GM19239 (cell line): ENCODE data around the gene ANKRD23.
"Not testable (repeated sequence)": the region's sequence is repeated elsewhere in the genome, so short reads cannot be mapped to it uniquely, and the experiment has no call there.

Experiments used
- DNase-seq: peaks from one replicate; pipeline ENCODE4 v3.0.0; 2011; ENCODE audit warnings: low spot score; ENCODE audit not compliant: insufficient read length
- FAIRE-seq: peaks from 2 replicates; lab custom pipeline; 2011; peaks lifted over from hg19 to GRCh38; lab: Jason Lieb, UNC

Gene ANKRD23

DNA sequence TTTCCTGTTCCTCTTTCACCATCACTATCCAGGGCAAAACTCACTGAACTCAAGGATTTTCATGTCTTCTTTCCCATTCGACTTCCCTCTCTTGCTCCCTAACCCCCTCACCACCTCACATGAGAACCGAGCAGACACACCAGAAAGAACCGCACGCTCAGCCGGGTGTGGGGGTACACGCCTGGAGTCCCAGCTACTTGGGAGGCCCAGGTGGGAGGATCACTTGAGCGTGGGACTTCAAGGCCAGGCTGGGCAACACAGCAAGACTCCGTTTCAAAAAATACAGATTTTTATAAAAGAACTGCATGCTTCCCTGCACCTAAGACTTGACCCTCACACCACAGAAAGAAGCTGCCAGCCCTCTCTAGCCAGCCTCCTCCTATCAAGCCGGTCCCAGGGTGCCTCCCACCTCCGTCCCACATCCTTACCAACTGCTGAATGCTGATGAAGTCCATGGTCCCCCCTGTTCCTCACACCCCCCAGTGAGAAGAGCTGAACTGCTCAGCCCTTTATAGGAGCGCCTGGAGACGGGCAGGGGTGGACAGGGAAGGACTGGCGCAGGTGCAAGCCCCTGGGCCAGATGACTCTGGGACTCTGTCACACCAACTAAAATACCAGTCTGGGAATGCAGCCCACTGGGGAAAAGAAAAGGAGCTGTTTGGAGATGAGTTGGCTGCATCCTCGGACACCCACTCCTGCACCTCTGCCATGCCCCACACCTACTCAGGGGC is at the start of gene ANKRD23:
ANKRD23 (minus strand) TSS at position 484 of the 731 bp plus-strand sequence; CDS start at position 455, 29 bp downstream.
- no peak for DNase-seq
- FAIRE-seq = no peak

DNA sequence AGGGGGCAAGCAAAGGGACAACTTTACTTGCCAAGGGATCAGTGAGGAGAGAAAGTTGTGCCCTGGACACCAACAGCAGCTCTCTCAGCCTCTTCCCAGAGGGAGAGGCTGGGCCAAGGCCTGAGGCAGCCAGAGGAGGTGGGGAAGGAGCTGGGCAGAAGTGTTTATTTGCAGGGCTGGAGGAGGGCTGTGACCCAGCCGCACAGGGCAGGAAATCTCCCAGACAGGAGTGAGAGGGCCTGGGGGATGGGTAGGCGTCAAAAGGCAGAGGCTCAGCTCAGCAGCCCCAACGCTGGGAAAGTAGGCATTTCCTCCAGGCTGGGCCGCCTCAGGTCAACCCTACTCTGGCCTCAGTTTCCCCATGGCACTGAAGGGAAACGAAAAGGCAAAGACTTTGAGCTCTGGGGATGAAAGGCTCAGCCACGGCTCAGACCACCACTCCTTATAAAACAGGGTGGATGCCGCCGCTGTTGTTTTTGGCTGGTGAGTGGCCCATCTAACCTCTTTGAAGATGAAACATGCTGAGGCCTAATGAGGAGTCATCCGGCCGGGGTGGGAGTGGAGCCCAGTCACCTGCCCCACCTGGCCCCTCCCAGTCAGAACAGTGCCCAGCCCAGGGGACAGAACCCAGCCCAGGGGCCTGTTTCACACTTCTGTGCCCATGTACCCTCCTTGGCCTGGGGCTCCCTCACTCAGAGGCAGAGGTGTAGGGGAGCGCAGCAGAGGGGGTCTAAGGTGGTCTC is 47.9 kb upstream of the ANKRD23 start:
- FAIRE-seq (no peak), DNase-seq (no peak)

DNA sequence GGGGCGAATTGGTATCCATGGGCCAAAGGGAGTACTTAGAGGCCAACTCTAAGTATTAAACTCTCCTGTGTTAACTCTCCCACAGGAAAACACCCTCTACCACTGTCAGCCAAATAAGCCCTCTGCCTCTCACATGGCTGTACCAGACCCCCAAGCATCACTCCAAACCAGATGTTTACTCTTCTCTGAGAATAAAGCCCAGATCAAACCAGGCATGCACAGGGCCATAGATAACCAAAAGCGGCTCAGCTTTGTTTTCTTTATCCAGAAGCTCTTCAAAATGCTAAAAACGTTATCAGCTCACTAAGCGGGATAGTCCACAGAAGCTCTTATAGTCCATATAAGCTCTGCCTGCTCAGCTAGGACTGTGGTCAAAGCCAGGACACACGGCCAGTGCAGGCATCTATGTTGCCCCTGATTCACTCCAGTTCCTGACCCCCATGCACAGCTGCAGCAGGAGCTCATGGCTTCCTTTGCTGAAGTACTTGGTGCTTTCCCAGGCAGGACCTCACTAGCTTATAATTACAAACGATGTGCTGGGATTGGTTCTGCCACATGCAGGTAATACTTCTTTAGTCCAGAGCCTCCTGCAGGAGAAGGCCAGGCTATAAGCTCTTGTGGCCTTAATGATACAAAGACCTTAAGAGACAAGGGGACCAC is 47.0 kb upstream of the ANKRD23 start:
- FAIRE-seq = no peak

DNA sequence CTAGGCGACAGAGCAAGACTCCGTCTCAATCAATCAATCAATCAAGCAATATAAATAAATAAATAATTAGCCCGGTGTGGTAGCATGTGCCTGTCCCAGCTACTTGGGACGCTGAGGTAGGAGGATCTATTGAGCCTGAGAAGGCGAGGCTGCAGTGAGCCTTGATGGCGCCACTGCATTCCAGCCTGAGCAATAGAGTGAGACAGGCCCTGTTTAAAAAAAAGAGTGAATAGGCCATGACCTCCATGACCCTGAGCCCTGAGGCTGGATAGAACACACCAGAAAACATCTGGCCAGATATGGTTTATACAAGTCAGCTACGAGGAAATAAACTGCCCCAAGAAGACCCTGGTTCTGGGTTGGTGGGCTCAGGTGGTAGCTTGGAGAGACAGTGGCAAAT is 46.4 kb upstream of the ANKRD23 start:
- no peak for FAIRE-seq
- DNase-seq = no peak

More for the DNA sequence above, 47.0 kb upstream of the ANKRD23 start:
- no peak for DNase-seq

DNA sequence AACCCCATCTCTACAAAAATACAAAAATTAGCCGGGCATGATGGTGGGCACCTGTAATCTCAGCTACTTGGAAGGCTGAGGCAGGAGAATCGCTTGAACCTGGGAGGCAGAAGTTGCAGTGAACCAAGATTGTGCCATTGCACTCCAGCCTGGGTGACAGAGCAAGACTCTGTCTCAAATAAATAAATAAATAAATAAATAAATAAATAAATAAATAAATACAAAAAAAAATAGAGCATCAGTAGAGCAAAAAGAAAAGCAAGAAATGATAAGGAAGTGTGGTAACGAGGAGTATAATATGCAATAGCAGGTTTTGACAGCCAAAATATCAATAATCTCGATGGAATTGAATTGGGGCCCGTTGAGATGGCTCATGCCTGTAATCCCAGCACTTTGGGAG is 45.7 kb upstream of the ANKRD23 start:
- DNase-seq, FAIRE-seq: not testable (repeated sequence)

DNA sequence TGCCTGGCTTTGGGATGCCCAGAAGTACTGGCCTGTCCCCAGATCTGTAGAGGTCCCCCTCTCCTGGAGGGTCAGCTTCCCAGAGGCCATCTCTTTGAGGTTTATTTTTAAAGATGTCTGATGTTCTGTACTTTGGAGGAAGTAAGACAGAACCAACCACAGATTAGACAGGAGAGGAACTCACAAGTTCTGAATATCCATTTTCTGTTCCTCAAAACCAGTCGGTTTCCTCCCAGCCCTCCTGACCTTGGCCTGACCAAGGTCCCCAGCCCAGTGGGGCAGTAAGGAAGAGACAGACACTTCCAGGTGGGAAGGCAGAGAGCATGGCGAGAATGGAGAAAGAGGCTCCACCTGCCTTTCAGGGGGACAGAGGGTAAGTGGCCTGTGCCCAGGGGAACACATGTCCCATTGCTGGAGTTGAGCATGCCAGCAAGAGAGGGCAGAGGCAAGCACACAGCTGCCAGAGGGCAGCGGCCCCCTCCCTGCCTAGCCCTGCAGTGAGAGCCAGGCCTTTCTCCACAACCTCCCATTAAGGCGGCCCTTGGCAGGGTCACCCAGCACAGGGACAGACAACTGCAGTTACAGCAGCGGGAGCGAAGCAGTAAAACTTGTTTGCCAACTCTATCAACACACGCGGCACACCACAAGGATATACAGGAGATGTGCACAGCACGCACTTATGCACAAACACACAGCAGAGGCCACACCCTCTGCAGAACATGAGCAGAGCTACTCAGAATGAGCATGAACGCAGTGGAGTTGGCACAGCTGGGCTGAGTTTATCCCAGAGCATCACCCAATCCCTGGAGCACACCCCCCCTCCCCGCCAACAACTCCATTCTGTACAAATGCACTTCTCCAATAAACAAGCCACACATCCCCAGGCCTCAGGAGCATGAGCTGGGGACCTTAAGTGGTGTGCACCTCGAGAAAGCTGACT is 44.5 kb upstream of the ANKRD23 start:
- no peak for FAIRE-seq
- DNase-seq = no peak

DNA sequence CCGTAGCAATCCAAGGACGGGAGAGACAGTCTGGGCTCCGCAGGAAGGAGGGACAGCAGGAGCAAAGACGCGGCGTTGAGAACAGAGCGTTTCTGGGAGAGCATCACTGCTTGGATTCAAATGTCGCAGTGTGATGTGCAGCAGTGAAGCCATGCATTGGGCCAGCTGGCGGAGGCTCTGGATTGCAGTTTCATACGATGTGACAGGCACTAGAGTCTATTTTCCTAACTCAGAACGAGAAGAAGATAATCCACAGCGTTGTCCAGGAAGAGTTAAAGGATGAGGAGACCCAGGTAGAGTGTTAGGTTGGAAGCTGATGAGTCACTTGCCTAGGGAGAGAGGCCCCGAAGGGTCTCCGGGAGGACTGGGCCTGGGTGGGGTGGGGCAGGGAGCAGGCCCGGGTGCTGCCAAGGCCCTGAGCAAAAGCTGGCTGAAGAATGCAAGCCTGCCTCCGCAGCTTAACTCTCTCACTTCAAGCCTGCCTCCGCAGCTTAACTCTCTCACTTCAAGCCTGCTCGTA is 43.7 kb upstream of the ANKRD23 start:
- FAIRE-seq (no peak), DNase-seq (no peak)

DNA sequence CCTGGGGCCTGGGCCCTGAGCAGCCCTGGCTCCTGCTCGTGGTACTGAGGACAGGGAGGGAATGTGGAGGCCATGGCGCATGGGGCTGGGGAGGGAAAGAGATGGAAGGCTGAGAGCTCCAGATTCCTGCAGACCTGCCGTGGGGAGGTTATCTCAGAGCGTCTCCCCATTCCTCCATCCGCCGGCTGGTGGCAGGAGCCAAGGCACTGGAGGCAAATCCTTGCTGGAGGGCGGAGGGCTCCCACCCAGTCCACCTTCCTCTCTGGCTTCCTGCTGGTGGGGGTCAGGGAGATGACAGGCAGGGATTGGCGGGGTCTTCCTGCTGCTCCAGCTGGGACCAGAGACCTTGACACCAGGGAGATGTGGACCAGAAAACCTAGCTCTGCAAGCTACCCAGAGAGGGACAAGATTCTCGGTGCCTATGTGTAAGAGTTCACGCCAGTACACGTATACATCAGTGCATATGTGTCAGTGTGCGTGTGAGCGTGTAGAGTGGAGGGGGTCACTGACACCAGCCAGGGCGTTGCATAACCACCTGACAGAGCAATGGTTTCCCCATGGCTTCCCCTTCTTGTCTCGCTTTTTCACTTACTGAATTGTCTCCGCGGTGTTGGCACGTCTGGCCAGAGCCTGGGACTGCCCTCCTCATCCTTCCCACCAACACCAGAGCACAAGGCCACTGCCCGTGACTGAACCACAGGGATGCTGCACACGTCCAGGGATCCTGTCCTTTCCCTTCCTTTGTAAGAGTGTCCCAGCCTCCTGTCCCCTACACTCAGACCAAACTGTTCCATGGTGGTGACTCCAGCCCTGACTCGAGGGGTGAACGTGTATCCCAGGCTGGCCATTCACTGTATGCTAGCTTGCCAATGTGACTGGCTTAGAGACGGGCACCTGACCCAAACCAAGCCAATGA is 41.9 kb upstream of the ANKRD23 start:
- FAIRE-seq = no peak

DNA sequence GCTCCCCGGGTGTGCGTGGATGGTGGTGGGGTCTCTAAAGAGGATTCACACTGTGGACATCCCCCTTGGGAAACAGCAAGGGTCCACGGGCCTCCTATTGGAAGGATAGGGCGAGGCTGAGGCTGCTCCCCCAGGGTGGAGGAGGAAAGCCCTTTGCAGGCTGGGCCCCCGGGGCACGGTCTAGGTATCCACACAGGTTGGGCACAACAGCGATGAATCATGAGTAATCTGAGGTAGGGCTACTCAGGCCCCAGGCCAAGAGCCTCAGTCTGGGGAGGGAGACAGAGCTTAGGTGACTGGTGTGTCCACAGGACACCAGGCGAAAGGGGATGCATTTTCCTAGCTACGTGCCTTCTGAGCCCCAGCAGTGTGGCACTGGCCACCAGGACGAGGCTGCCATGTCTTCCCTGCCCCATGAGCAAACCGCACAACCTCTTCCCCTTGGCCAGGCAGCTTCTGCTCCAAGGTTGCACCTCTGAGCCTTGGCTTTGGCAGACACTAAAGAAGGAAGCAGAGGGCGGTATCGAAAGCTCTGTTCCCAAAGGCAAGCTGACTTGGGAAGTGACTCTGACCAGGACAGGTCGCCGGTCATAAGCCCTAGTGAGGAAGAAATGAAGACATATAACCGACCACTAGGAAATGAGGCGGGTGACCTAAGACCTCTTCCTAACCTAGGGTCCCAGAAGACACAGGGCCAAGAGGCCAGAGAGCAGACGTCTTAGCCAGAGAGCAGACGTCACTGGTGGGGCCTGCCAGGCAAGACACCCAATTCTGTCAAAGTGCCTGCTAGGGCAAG is 40.7 kb upstream of the ANKRD23 start:
- DNase-seq (no peak), FAIRE-seq (no peak)

More for the DNA sequence above, 41.9 kb upstream of the ANKRD23 start:
- DNase-seq = no peak

DNA sequence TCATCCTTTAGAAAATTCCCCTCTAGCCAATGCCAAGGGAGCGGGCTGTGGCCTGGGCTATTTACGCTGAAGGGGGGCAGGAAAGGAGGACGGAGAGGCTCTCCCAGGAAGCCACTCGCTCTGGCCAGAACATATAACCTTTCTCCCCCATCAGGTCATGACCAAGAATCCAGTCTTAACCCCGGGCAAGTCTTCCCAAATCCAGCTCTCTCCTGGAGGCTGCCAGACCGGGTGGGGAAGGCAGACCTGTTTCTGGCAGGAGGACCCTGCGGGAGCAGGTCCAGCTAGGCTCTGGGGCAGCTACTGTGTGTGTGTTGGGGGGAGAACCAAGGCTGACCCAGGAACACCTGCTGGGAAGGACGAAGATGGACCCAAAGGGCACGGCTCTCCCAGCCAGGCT is 39.5 kb upstream of the ANKRD23 start:
- DNase-seq = no peak
- no peak for FAIRE-seq

DNA sequence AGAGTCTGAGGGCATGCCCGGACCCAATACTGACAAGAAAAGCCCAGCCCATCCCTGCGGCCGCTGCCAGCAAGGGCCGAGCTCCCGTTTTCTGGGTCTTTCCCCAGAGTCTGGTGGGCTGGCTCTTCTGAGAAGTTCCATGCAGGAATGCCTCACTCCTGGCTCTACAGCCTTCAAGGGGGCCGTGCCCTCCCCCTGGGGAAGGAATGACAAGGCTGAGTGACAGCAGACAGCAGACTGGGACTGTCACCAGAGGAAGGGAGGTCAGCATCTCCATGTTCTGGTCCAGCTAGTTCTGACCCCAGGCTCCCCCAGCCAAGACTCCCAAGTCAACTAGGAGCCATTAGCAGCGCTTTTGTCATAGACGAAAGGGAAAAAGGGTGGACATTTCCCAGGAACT is 39.1 kb upstream of the ANKRD23 start:
- FAIRE-seq = no peak
- DNase-seq = no peak

DNA sequence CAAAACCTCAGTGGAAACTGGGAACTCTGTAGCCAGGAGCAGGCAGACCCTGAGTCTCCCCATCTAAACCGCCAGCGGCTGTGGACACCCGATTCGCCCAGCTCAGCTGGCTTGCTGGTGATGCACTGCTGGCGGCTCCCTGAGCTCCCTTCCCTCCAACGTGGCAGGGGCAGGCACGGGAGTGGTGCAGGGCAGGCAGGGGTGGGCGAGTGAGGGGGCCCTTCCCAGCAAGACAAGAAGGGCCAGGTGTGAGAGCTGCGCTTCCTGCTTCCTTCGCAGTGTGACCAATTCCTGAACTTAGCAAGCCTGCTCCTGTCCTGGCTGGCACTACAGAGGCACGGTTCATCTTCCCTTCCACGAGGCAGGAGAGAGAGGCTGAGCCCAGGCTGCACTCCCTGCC is 38.4 kb upstream of the ANKRD23 start:
- FAIRE-seq (no peak), DNase-seq (no peak)

DNA sequence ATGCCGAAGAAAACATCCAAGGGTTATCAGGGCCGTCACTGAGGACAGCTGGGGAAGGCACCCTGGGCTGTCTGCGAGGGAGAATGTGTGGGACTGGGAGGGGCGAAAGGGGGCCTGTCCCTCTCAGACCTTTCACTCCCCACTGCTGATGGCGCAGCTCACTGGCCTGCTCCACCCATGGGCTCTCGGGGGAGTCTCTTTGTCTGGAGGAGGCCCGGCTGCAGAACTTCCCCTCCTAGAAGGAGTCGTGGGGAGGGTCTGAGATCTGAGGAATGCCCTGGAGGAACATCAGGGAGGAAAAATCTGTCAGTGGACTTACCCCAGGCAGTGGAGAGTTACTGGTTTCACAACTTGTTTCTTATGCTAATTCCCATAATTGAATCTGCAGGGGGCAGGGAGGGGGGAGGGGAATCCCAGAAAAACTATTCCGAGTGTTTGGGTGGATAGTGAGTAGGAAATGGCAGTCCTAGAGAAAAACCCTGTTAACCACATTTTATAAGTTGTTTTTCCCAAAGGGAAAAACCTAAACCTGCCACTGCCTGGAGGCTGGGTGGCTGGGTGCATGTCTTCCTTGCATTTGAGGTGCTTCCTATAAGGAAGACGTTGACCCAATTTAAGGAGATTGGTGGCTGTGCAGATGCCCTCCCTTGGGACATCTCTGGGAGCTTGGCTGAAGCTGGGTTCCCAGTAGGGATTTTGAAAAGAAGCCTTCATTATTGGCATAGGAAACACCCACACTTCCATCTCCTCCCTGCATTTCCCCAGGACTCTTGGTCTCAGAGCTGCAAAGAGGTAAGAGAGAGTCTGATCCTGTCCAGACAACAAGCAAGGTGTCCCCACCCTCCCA is 37.8 kb upstream of the ANKRD23 start:
- FAIRE-seq = no peak
- DNase-seq = no peak

DNA sequence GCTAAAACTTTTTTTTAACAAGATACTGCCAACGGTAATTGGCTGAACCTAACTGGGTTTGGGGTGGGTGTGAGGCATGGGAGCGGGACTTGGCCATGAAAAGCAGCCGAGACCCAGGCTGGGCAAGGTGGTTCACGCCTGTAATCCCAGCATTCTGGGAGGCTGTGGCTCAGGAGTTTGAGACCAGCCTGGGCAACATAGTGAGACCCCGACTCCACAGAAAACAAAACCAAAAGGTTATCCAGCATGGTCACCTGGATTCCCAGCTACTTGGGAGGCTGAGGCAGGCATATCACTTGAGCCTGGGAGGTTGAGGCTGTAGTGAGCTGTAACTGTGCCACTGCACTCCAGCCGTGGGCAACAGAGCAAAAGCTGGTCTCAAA is 37.1 kb upstream of the ANKRD23 start:
- no peak for DNase-seq

DNA sequence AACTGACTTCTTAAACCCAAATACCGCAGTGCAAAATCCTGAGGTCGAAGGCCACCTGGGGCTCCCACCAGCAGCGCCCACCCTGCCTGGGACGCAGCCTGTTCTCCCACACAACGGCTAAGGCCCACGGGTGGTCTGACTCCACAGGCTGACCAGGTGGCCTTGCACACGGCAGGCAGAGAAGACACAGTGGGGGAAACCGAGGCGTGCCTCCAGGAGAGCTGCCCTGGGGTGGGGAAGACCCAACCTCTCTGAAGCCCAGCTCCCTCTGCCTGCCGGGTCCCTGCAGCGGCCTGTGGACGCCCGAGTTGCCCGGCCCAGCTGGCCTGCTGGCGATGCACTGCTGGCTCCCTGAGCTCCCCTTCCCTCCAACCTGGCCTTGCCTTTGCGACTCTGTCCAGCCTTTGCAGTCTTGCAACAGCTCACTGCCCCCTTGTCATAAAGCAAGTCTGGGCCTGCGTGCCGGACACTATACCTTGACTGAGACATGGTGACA is 35.8 kb upstream of the ANKRD23 start:
- no peak for DNase-seq
- no peak for FAIRE-seq

More for the DNA sequence above, 37.1 kb upstream of the ANKRD23 start:
- no peak for FAIRE-seq

DNA sequence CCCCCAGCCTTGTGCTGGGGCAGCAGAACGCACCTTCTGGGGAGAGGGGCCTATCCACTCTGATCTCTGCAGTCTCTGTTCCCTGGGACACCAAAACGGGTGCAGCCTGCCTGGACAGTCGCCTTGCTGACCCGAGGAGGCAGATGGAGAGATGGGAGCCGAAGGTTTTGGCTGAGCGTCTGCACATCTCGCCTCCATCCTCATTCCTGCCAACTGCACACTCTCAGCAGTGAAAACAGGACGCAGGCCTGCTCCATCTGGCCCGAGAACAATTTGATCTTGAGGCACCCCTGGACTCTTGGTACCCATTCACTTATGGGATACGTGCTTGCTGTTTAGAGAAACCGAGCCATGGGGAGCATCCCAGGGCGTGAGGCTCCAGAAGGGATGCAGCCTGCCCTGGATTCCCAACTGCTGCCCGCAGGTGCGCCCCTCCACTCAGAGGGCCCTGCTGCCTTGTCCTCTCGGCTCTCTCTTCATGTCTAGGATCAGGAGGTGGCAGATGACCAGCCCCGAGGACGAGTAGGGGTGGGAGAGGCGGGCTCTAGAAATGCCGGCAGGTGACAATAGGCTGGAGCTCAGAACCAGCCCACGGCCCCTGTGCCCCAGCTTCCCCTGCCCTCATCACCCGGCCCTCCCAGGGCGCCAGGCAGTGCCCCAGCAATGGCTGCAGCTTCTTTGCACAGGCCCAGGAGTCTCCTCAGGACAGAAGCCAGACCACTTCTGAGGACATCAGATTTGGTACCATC is 35.1 kb upstream of the ANKRD23 start:
- no peak for DNase-seq
- FAIRE-seq = no peak
